Measurements from ENCODE around the gene EML1.
"Not testable (repeated sequence)": the region's sequence is repeated elsewhere in the genome, so short reads cannot be mapped to it uniquely, and the experiment has no call there.

The EML1 gene

GRCh38 chr14:99947695-99948094, 154.5 kb downstream of the EML1 start:
- TF ChIP-seq CTCF (IDR thresholded peaks at IDR 0.05; ENCODE audit: control insufficient read depth, insufficient read depth, low read depth, low read length, missing control alignments) = no peak
- peak; percentile 28 for DNase-seq (ENCODE audit: low read depth)
- no peak overlapping the region for H3K4me3 ChIP-seq (ENCODE audit: control insufficient read depth, low read depth, low read length)

- DNase-seq (ENCODE audit: low read depth); H3K4me3 ChIP-seq (ENCODE audit: control insufficient read depth, low read depth, low read length): not testable (repeated sequence)
These were observed 156.0 kb downstream of the EML1 start for GRCh38 chr14:99949011-99949732.

GRCh38 chr14:99950181-99950580, 157.0 kb downstream of the EML1 start:
- TF ChIP-seq CTCF (IDR thresholded peaks at IDR 0.05; ENCODE audit: control insufficient read depth, insufficient read depth, low read depth, low read length, missing control alignments) = no peak
- no peak for DNase-seq (ENCODE audit: low read depth)
- H3K4me3 ChIP-seq (ENCODE audit: control insufficient read depth, low read depth, low read length) = no peak overlapping the region

GRCh38 chr14:99951085-99951484, 157.9 kb downstream of the EML1 start:
- H3K4me3 ChIP-seq (ENCODE audit: control insufficient read depth, low read depth, low read length) = no peak overlapping the region
- no peak for DNase-seq (ENCODE audit: low read depth)
- no peak for TF ChIP-seq CTCF (IDR thresholded peaks at IDR 0.05; ENCODE audit: control insufficient read depth, insufficient read depth, low read depth, low read length, missing control alignments)

GRCh38 chr14:99952039-99952438, 158.8 kb downstream of the EML1 start:
- no peak for DNase-seq (ENCODE audit: low read depth)
- TF ChIP-seq CTCF (IDR thresholded peaks at IDR 0.05; ENCODE audit: control insufficient read depth, insufficient read depth, low read depth, low read length, missing control alignments) = no peak
- no peak overlapping the region for H3K4me3 ChIP-seq (ENCODE audit: control insufficient read depth, low read depth, low read length)

GRCh38 chr14:99952453-99952852, 159.2 kb downstream of the EML1 start:
- H3K4me3 ChIP-seq (ENCODE audit: control insufficient read depth, low read depth, low read length) = no peak overlapping the region
- DNase-seq (ENCODE audit: low read depth) = no peak
- no peak for TF ChIP-seq CTCF (IDR thresholded peaks at IDR 0.05; ENCODE audit: control insufficient read depth, insufficient read depth, low read depth, low read length, missing control alignments)

- no peak for DNase-seq (ENCODE audit: low read depth)
- no peak overlapping the region for H3K4me3 ChIP-seq (ENCODE audit: control insufficient read depth, low read depth, low read length)
These were observed 162.7 kb downstream of the EML1 start for GRCh38 chr14:99955826-99956455.

More at GRCh38 chr14:99955826-99956455, 162.7 kb downstream of the EML1 start:
- no peak for TF ChIP-seq CTCF (IDR thresholded peaks at IDR 0.05; ENCODE audit: control insufficient read depth, insufficient read depth, low read depth, low read length, missing control alignments)

Measured in AG09309 (cell line).